ENCODE data around the gene CD247.

Gene CD247

GRCh38 chr1:167463875-167464575 is 54.3 kb downstream of the CD247 start:
- H3K36me3 Mint-ChIP-seq (ENCODE audit: low read depth): no peaks in the 10 kb centered on the region
- peaks cover 31% of the 10 kb centered on the region for H3K4me1 Mint-ChIP-seq
- no peak overlapping the region for H3K4me3 Mint-ChIP-seq
- no peaks in the 10 kb centered on the region for H3K9me3 Mint-ChIP-seq
- H3K27ac Mint-ChIP-seq: no peak overlapping the region
- TF ChIP-seq CTCF (IDR thresholded peaks at IDR 0.05; ENCODE audit: unreplicated experiment in 3 of 3): no peak
- peaks cover 23% of the 10 kb centered on the region for H3K27me3 Mint-ChIP-seq (ENCODE audit: low read depth)

GRCh38 chr1:167463080-167463479 is 55.2 kb downstream of the CD247 start:
- Mint-ChIP-seq H3K9me3 (no peaks in the 10 kb centered on the region), H3K27me3 (ENCODE audit: low read depth) (peaks cover 27% of the 10 kb centered on the region), H3K27ac (no peak overlapping the region), H3K4me1 (peaks cover 31% of the 10 kb centered on the region), H3K4me3 (no peak overlapping the region), H3K36me3 (ENCODE audit: low read depth) (no peaks in the 10 kb centered on the region)
- no peak for TF ChIP-seq CTCF (IDR thresholded peaks at IDR 0.05; ENCODE audit: unreplicated experiment in 3 of 3)

DNA sequence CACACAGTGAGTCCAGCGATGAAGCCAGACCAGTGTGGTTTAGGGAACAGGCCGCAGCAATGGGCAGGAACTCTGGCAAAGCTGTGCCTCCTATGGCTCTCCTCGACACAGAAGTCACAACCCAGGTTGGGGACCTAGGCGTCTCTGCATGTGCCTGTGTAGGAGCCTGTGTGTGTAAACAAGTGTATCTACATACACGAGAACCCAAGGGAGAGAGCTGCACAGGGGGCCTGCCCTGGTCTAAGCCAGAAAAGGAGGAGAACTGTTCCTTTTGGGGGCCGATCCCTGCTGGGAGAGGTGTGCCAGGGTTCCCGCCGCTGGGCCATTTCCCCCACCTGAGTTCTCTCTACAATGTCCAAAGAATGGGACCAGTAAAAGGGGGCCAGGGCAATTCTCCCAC is 56.0 kb downstream of the CD247 start:
- peaks cover 30% of the 10 kb centered on the region for H3K4me1 Mint-ChIP-seq
- H3K4me3 Mint-ChIP-seq: no peak overlapping the region
- H3K36me3 Mint-ChIP-seq (ENCODE audit: low read depth): no peaks in the 10 kb centered on the region
- H3K27ac Mint-ChIP-seq: no peak overlapping the region
- H3K9me3 Mint-ChIP-seq: no peaks in the 10 kb centered on the region
- H3K27me3 Mint-ChIP-seq (ENCODE audit: low read depth): peaks cover 34% of the 10 kb centered on the region
- no peak for TF ChIP-seq CTCF (IDR thresholded peaks at IDR 0.05; ENCODE audit: unreplicated experiment in 3 of 3)

GRCh38 chr1:167460836-167461235 is 57.5 kb downstream of the CD247 start:
- no peak overlapping the region for H3K4me3 Mint-ChIP-seq
- no peaks in the 10 kb centered on the region for H3K9me3 Mint-ChIP-seq
- H3K27me3 Mint-ChIP-seq (ENCODE audit: low read depth): peaks cover 48% of the 10 kb centered on the region
- H3K27ac Mint-ChIP-seq: no peak overlapping the region
- H3K36me3 Mint-ChIP-seq (ENCODE audit: low read depth): no peaks in the 10 kb centered on the region
- TF ChIP-seq CTCF (IDR thresholded peaks at IDR 0.05; ENCODE audit: unreplicated experiment in 3 of 3): no peak
- H3K4me1 Mint-ChIP-seq: peaks cover 38% of the 10 kb centered on the region

DNA sequence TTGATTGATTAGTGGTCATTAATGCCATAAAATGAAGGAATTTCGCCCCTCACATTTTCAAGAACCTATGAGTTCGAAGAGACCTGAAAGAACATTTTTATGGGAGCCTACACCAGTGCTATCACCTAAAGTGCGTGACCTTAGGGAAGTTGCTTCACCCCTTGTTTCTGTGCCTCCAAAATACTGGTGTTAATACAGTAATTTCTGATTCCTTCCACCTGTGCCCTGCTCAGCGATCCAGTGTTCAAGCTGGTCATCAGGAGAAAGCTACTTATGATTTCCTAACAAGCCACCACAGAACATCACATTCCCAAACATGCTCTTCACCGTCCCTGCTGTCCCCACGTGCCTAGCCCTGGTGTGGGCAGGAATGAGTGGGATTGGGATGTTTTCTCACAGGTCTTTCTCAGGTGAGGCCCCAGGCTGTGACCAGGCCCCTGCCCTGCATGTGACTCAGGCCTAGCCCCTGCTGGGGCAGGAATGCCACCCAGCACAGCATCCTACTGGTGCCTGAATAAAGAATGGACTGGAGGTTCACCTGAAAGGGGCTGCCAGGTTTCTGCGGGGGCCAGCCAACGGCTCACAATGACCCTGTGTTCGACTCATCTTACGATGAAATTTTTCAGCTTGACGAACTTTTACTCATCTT is 60.3 kb downstream of the CD247 start:
- H3K4me3 Mint-ChIP-seq: peak overlapping the region in 1 of 3 experiments; percentile 22
- H3K9me3 Mint-ChIP-seq: no peaks in the 10 kb centered on the region

More for the DNA sequence above, 60.3 kb downstream of the CD247 start:
- no peak overlapping the region for H3K27ac Mint-ChIP-seq
- no peak for TF ChIP-seq CTCF (IDR thresholded peaks at IDR 0.05; ENCODE audit: unreplicated experiment in 3 of 3)
- H3K27me3 Mint-ChIP-seq (ENCODE audit: low read depth): peaks cover 44% of the 10 kb centered on the region
- H3K36me3 Mint-ChIP-seq (ENCODE audit: low read depth): no peaks in the 10 kb centered on the region
- H3K4me1 Mint-ChIP-seq: peaks cover 16% of the 10 kb centered on the region
